ENCODE measurements around the gene ZDHHC11.
"Not testable (repeated sequence)": the region's sequence is repeated elsewhere in the genome, so short reads cannot be mapped to it uniquely, and the experiment has no call there.

Gene ZDHHC11

GRCh38 chr5:840974-841435 is 9.8 kb downstream of the ZDHHC11 start:
- not testable (repeated sequence) for H3K9me3 ChIP-seq (ENCODE audit: insufficient read depth, low read length); H3K27ac ChIP-seq (ENCODE audit: low read length); H3K36me3 ChIP-seq (replicated peaks; ENCODE audit: low read depth, low read length)

GRCh38 chr5:840118-840973 is 10.4 kb downstream of the ZDHHC11 start:
- H3K79me2 ChIP-seq (ENCODE audit: low read length); H4K20me1 ChIP-seq (ENCODE audit: insufficient read depth, low read length); H3K9me3 ChIP-seq (ENCODE audit: insufficient read depth, low read length); H3K4me2 ChIP-seq (ENCODE audit: low read length); H3K27ac ChIP-seq (ENCODE audit: low read length); H3K4me3 ChIP-seq (ENCODE audit: low read length); H3K9ac ChIP-seq (ENCODE audit: low read length); H2AFZ ChIP-seq (ENCODE audit: low read depth, low read length); H3K4me1 ChIP-seq (ENCODE audit: low read length); H3K36me3 ChIP-seq (replicated peaks; ENCODE audit: low read depth, low read length); H3K27me3 ChIP-seq (ENCODE audit: low read depth, low read length): not testable (repeated sequence)

More at GRCh38 chr5:840974-841435, 9.8 kb downstream of the ZDHHC11 start:
- not testable (repeated sequence) for H2AFZ ChIP-seq (ENCODE audit: low read depth, low read length); H3K4me2 ChIP-seq (ENCODE audit: low read length); H3K79me2 ChIP-seq (ENCODE audit: low read length); H3K4me3 ChIP-seq (ENCODE audit: low read length); H3K4me1 ChIP-seq (ENCODE audit: low read length); H3K27me3 ChIP-seq (ENCODE audit: low read depth, low read length); H3K9ac ChIP-seq (ENCODE audit: low read length); H4K20me1 ChIP-seq (ENCODE audit: insufficient read depth, low read length)

GRCh38 chr5:838431-838851 is 12.3 kb downstream of the ZDHHC11 start:
- H3K4me2 ChIP-seq (ENCODE audit: low read length): not testable (repeated sequence)

GRCh38 chr5:837621-838121 is 13.1 kb downstream of the ZDHHC11 start:
- not testable (repeated sequence) for H3K4me1 ChIP-seq (ENCODE audit: low read length); H3K27ac ChIP-seq (ENCODE audit: low read length); H3K4me2 ChIP-seq (ENCODE audit: low read length)

More at GRCh38 chr5:838431-838851, 12.3 kb downstream of the ZDHHC11 start:
- H3K9ac ChIP-seq (ENCODE audit: low read length); H3K4me3 ChIP-seq (ENCODE audit: low read length); H3K4me1 ChIP-seq (ENCODE audit: low read length); H3K27me3 ChIP-seq (ENCODE audit: low read depth, low read length); H3K36me3 ChIP-seq (replicated peaks; ENCODE audit: low read depth, low read length); H3K27ac ChIP-seq (ENCODE audit: low read length); H3K79me2 ChIP-seq (ENCODE audit: low read length); H3K9me3 ChIP-seq (ENCODE audit: insufficient read depth, low read length); H2AFZ ChIP-seq (ENCODE audit: low read depth, low read length); H4K20me1 ChIP-seq (ENCODE audit: insufficient read depth, low read length): not testable (repeated sequence)

GRCh38 chr5:835933-836612 is 14.7 kb downstream of the ZDHHC11 start:
- H3K79me2 ChIP-seq (ENCODE audit: low read length); H3K4me1 ChIP-seq (ENCODE audit: low read length); H3K36me3 ChIP-seq (replicated peaks; ENCODE audit: low read depth, low read length); H3K27ac ChIP-seq (ENCODE audit: low read length); H4K20me1 ChIP-seq (ENCODE audit: insufficient read depth, low read length); H2AFZ ChIP-seq (ENCODE audit: low read depth, low read length); H3K4me2 ChIP-seq (ENCODE audit: low read length); H3K4me3 ChIP-seq (ENCODE audit: low read length); H3K9ac ChIP-seq (ENCODE audit: low read length); H3K27me3 ChIP-seq (ENCODE audit: low read depth, low read length); H3K9me3 ChIP-seq (ENCODE audit: insufficient read depth, low read length): not testable (repeated sequence)

More at GRCh38 chr5:837621-838121, 13.1 kb downstream of the ZDHHC11 start:
- H3K9ac ChIP-seq (ENCODE audit: low read length); H2AFZ ChIP-seq (ENCODE audit: low read depth, low read length); H3K9me3 ChIP-seq (ENCODE audit: insufficient read depth, low read length); H3K36me3 ChIP-seq (replicated peaks; ENCODE audit: low read depth, low read length); H4K20me1 ChIP-seq (ENCODE audit: insufficient read depth, low read length); H3K27me3 ChIP-seq (ENCODE audit: low read depth, low read length); H3K79me2 ChIP-seq (ENCODE audit: low read length); H3K4me3 ChIP-seq (ENCODE audit: low read length): not testable (repeated sequence)

GRCh38 chr5:834013-834412 is 16.8 kb downstream of the ZDHHC11 start:
- not testable (repeated sequence) for H3K4me2 ChIP-seq (ENCODE audit: low read length); H3K79me2 ChIP-seq (ENCODE audit: low read length); H3K36me3 ChIP-seq (replicated peaks; ENCODE audit: low read depth, low read length); H3K9ac ChIP-seq (ENCODE audit: low read length); H4K20me1 ChIP-seq (ENCODE audit: insufficient read depth, low read length); H3K27ac ChIP-seq (ENCODE audit: low read length); H2AFZ ChIP-seq (ENCODE audit: low read depth, low read length); H3K4me3 ChIP-seq (ENCODE audit: low read length); H3K4me1 ChIP-seq (ENCODE audit: low read length); H3K27me3 ChIP-seq (ENCODE audit: low read depth, low read length); H3K9me3 ChIP-seq (ENCODE audit: insufficient read depth, low read length)

- H2AFZ ChIP-seq (ENCODE audit: low read depth, low read length); H4K20me1 ChIP-seq (ENCODE audit: insufficient read depth, low read length); H3K27me3 ChIP-seq (ENCODE audit: low read depth, low read length); H3K4me3 ChIP-seq (ENCODE audit: low read length); H3K36me3 ChIP-seq (replicated peaks; ENCODE audit: low read depth, low read length); H3K4me2 ChIP-seq (ENCODE audit: low read length); H3K9ac ChIP-seq (ENCODE audit: low read length); H3K79me2 ChIP-seq (ENCODE audit: low read length); H3K4me1 ChIP-seq (ENCODE audit: low read length); H3K9me3 ChIP-seq (ENCODE audit: insufficient read depth, low read length); H3K27ac ChIP-seq (ENCODE audit: low read length): not testable (repeated sequence)
Observed at GRCh38 chr5:828194-828593, 22.6 kb downstream of the ZDHHC11 start.

- H3K4me3 ChIP-seq (ENCODE audit: low read length); H3K4me2 ChIP-seq (ENCODE audit: low read length); H4K20me1 ChIP-seq (ENCODE audit: insufficient read depth, low read length); H3K9me3 ChIP-seq (ENCODE audit: insufficient read depth, low read length); H3K27me3 ChIP-seq (ENCODE audit: low read depth, low read length); H3K9ac ChIP-seq (ENCODE audit: low read length); H3K27ac ChIP-seq (ENCODE audit: low read length); H3K79me2 ChIP-seq (ENCODE audit: low read length); H3K36me3 ChIP-seq (replicated peaks; ENCODE audit: low read depth, low read length); H3K4me1 ChIP-seq (ENCODE audit: low read length); H2AFZ ChIP-seq (ENCODE audit: low read depth, low read length): not testable (repeated sequence)
Observed at GRCh38 chr5:825544-825943, 25.2 kb downstream of the ZDHHC11 start.

All from OCI-LY3 (cell line).